ENCODE results near the gene TMEFF2.

The TMEFF2 gene

DNA sequence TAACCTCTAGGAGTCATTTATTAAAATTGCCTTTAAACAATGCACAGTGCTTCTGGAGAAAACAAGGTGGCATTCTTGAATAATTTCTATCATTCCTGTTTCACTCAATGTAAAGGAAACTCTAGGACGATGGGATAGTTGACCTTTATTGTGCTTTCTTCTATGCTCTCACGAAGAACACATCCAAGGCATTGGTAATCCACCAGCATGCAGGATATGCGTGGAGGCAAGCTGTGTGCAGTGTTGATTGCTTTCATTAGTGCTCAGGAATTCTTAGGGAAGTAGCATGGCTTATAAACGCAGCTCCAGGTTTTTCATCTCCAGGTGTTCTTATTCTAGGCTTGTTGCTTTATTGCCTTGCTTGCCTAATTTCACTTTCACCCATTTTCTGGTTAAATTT, 289.4 kb downstream of the TMEFF2 start:
- no peak for DNase-seq (ENCODE audit: low spot score)

GRCh38 chr2:191901031-191901430, 293.7 kb downstream of the TMEFF2 start:
- DNase-seq (ENCODE audit: low spot score) = no peak

DNA sequence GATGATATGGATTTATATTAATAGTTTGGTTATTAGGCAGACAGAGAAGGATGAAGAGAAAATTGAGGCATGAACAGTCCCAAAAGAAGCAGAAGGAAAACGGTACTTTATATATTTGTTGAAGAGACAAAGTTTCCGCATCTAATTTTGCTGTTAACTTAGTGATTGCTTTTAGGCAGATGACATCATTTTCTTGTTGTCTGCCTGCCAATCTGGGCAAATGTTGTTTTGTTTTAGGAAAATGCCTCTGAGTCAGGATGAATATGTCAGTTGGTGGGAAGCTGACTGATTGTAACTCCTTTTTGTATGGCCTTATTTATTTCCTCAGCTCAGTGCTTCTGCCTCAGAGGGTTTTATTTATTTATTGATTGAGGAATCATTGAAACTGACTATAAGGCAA, 295.3 kb downstream of the TMEFF2 start:
- DNase-seq (ENCODE audit: low spot score) = peak; percentile 64
